ENCODE data around the gene HRH1. TPM values are rescaled to one million over a fixed set of nuclear protein-coding genes. Genes with fewer than 3 reads are reported as not detected.

The HRH1 gene
- total RNA-seq, 1 donor from 2014 or later, result 6.2 TPM

DNA sequence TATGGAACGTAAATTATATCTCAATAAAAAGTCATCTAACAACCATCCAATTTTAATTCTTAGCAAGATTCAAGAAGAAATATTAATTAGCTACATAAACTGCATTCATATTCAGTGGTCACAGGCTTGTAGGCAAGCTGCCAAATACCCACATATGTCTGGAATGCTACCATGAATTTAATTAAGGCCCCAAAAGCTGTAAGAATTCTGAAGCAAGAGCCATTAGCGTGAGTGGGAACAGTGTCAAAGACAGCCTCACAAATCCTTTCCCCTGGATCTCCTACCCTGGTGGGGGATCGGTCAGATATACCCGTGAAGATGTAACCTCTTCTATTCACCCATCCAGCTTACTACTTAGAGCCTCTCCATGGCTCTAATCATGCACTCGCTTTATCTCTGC is 157.9 kb downstream of the HRH1 start:
- Histone ChIP-seq H3K9me3 (no peaks in the 10 kb centered on the region), H3K36me3 (peaks cover 52 to 96% of the 10 kb centered on the region in 2 donors), H3K27ac (no peak overlapping the region), H3K4me1 (no peaks in the 10 kb centered on the region), H3K4me3 (no peak overlapping the region), H3K27me3 (no peaks in the 10 kb centered on the region)
- intact Hi-C loops (cut with DNase I), result no loop called here
- no peak for DNase-seq (ENCODE audit: low spot score in 2 of 2)
- TF ChIP-seq, protein P1, sequence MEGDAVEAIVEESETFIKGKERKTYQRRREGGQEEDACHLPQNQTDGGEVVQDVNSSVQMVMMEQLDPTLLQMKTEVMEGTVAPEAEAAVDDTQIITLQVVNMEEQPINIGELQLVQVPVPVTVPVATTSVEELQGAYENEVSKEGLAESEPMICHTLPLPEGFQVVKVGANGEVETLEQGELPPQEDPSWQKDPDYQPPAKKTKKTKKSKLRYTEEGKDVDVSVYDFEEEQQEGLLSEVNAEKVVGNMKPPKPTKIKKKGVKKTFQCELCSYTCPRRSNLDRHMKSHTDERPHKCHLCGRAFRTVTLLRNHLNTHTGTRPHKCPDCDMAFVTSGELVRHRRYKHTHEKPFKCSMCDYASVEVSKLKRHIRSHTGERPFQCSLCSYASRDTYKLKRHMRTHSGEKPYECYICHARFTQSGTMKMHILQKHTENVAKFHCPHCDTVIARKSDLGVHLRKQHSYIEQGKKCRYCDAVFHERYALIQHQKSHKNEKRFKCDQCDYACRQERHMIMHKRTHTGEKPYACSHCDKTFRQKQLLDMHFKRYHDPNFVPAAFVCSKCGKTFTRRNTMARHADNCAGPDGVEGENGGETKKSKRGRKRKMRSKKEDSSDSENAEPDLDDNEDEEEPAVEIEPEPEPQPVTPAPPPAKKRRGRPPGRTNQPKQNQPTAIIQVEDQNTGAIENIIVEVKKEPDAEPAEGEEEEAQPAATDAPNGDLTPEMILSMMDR (IDR thresholded peaks at IDR 0.05), result no peak

Other genes starting within 250 kb of the HRH1 start
- 6.3 TPM for gene SLC6A1, start 161.7 kb upstream of the HRH1 start, total RNA-seq
- gene ATG7, start 117.9 kb downstream of the HRH1 start, total RNA-seq, result 48.5 TPM